IMR-90 (cell line): ENCODE measurements around the gene MALRD1.

Experiments
- BHLHE40 ChIP-seq: fragments of 150-350 bp; IDR thresholded peaks from 2 replicates; pipeline ENCODE4 v1.6.1; 2016; ENCODE audit warnings: mild to moderate bottlenecking, low read depth, low read length
- CHD1 ChIP-seq: IDR thresholded peaks from 2 replicates; pipeline ENCODE4 v1.6.1; 2012; ENCODE audit warnings: low read depth, low read length, improper control_type of control experiment
- MAZ ChIP-seq: IDR thresholded peaks from 2 replicates; pipeline ENCODE4 v1.6.1; 2012; ENCODE audit warnings: low read depth, mild to moderate bottlenecking, low read length, improper control_type of control experiment, moderate library complexity, borderline replicate concordance
- MXI1 ChIP-seq: IDR thresholded peaks from 2 replicates; pipeline ENCODE4 v1.6.1; 2012; ENCODE audit warnings: low read depth, mild to moderate bottlenecking, low read length, moderate library complexity, borderline replicate concordance
- NFE2L2 ChIP-seq: fragments of 150-350 bp; IDR thresholded peaks from 2 replicates; pipeline ENCODE4 v1.6.1; 2016; ENCODE audit warnings: low read depth, mild to moderate bottlenecking, low read length
- POLR2A ChIP-seq: IDR thresholded peaks from 2 replicates; pipeline ENCODE4 v1.6.1; 2012; ENCODE audit warnings: mild to moderate bottlenecking, low read depth, low read length
- RAD21 ChIP-seq: IDR thresholded peaks from 2 replicates; pipeline ENCODE4 v1.6.1; 2012; ENCODE audit warnings: low read length, improper control_type of control experiment
- TF ChIP-seq, protein P1 (sequence below): conservative IDR thresholded peaks from 2 replicates; pipeline ENCODE4 v1.5.1; 2012; ENCODE audit warnings: mild to moderate bottlenecking, low read depth, low read length, improper control_type of control experiment
- TF ChIP-seq, protein P2 (sequence below): fragments of 150-350 bp; IDR thresholded peaks from 2 replicates; pipeline ENCODE4 v1.6.1; 2017; ENCODE audit warnings: mild to moderate bottlenecking, antibody characterized with exemption, low read length, low read depth

- no peak for TF ChIP-seq MAZ
- TF ChIP-seq POLR2A = no peak
- no peak for TF ChIP-seq BHLHE40
- TF ChIP-seq, protein P1, sequence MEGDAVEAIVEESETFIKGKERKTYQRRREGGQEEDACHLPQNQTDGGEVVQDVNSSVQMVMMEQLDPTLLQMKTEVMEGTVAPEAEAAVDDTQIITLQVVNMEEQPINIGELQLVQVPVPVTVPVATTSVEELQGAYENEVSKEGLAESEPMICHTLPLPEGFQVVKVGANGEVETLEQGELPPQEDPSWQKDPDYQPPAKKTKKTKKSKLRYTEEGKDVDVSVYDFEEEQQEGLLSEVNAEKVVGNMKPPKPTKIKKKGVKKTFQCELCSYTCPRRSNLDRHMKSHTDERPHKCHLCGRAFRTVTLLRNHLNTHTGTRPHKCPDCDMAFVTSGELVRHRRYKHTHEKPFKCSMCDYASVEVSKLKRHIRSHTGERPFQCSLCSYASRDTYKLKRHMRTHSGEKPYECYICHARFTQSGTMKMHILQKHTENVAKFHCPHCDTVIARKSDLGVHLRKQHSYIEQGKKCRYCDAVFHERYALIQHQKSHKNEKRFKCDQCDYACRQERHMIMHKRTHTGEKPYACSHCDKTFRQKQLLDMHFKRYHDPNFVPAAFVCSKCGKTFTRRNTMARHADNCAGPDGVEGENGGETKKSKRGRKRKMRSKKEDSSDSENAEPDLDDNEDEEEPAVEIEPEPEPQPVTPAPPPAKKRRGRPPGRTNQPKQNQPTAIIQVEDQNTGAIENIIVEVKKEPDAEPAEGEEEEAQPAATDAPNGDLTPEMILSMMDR = no peak
- no peak for TF ChIP-seq RAD21
- TF ChIP-seq MXI1 = no peak
- TF ChIP-seq CHD1 = no peak
- TF ChIP-seq, protein P2, sequence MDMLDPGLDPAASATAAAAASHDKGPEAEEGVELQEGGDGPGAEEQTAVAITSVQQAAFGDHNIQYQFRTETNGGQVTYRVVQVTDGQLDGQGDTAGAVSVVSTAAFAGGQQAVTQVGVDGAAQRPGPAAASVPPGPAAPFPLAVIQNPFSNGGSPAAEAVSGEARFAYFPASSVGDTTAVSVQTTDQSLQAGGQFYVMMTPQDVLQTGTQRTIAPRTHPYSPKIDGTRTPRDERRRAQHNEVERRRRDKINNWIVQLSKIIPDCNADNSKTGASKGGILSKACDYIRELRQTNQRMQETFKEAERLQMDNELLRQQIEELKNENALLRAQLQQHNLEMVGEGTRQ = no peak
- TF ChIP-seq NFE2L2 = no peak
Measured at GRCh38 chr10:19658131-19658530, 609.5 kb downstream of the MALRD1 start.
